Measurements from ENCODE around the gene UTP4.

Gene UTP4

DNA sequence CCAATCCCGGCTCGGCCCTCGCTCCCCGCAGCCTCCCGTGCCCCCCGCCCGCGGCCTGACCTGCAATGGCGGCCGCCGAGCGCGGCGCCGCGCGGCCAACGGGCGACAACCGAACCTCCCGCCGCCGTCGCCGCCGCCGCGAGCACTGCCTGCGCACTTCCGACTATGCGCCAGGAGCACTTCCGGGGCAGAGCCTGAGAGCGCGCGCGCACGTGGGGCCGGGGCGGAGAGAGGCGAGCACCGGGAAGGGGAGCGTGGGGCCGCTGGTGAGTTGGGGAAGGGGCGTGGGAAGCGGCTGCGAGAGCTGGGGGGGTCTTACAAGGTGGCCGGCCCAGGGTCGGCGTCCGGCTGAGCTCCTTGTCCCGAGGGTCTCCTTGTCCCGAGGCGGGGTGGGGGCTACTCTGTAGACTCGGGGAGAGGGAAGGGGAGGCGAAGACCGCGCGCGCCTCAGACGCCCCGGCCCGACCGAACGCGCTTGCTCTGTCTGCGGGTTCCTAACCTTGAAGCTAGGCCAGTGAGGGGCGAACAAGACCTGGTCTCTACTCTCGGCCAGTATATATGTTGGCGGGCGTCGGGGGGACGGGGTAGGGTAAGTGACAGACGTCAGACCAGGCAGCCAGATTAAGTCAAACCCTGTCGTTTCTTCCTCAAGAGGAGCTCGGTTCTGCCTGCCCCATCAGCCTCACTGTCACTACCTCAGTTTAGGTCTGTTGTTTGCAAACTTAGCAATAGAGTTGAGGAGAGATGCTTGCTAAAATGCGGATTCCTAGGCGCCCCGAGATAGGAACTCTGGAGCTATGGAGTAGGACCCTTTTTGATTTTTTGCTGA, at the start of gene UTP4, which contains the start of gene CHTF8:
Gene UTP4 (plus strand): TSS at position 226 of the 829 bp plus-strand sequence. CDS start 811 bp downstream, outside the sequence.
Gene CHTF8 (minus strand): TSS at position 165 of the 829 bp plus-strand sequence. CDS start 11,130 bp downstream, outside the sequence.
- H3K4me3 ChIP-seq (ENCODE audit: low read depth, low read length): peak within 1 kb of the TSS; percentile 98
- TF ChIP-seq, protein P1, sequence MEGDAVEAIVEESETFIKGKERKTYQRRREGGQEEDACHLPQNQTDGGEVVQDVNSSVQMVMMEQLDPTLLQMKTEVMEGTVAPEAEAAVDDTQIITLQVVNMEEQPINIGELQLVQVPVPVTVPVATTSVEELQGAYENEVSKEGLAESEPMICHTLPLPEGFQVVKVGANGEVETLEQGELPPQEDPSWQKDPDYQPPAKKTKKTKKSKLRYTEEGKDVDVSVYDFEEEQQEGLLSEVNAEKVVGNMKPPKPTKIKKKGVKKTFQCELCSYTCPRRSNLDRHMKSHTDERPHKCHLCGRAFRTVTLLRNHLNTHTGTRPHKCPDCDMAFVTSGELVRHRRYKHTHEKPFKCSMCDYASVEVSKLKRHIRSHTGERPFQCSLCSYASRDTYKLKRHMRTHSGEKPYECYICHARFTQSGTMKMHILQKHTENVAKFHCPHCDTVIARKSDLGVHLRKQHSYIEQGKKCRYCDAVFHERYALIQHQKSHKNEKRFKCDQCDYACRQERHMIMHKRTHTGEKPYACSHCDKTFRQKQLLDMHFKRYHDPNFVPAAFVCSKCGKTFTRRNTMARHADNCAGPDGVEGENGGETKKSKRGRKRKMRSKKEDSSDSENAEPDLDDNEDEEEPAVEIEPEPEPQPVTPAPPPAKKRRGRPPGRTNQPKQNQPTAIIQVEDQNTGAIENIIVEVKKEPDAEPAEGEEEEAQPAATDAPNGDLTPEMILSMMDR (IDR thresholded peaks at IDR 0.05; ENCODE audit: low read depth, low read length, missing control alignments): no peak
- no peak for DNase-seq (ENCODE audit: low read depth)

DNA sequence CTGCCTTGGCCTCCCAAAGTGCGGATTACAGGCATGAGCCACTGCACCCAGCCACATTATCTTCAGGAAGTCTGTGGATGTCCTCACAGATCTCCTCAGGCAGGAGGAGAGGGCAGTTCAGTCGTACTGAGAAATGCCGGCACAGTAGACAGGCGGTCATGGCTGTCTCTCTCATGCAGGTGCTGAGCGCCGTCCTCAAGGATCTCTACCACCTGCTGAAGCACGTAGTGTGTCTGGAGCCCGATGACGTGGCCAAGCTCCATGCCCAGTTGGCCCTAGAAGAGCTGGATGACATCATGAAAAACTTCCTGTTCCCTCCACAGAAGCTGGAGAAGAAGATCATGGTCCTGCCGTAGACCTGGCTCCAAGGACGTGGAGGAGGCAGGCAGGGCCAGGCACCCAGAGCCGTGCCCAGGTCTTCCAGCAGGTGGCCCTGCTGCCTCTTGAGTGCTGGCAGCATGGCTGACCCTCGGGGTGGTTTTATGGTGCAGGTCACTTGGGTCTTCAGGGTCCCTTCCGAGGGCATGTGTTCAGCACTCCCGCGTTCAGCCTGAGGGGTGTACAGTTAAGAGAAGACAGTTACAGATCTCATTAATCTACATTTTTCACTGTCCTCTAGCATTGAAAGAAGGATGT, 49.0 kb upstream of the UTP4 start:
- no peak for DNase-seq (ENCODE audit: low read depth)
- H3K4me3 ChIP-seq (ENCODE audit: low read depth, low read length): no peak overlapping the region
- TF ChIP-seq, protein P1 (IDR thresholded peaks at IDR 0.05; ENCODE audit: low read depth, low read length, missing control alignments): peak; percentile 20

DNA sequence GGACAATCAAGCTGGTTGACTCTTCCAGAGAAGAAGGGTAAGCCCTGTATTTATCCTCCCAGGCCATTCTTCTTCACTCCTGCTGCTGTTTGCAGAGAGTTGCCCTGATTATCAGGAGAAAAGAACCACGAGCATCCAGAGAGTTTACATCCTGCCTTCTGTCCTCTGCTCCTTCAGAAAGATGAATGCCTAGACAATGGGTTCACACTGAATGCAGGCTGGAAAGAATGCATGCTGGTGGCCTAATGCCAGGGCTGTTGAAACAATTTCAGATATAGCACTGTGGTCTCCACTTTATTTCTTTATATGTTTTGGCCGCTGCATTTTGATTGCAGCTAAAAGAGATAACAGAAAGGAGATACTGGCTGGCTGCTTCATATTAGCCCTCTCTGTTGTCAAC, 48.2 kb upstream of the UTP4 start:
- H3K4me3 ChIP-seq (ENCODE audit: low read depth, low read length): no peak overlapping the region
- TF ChIP-seq, protein P1 (IDR thresholded peaks at IDR 0.05; ENCODE audit: low read depth, low read length, missing control alignments): no peak
- no peak for DNase-seq (ENCODE audit: low read depth)

DNA sequence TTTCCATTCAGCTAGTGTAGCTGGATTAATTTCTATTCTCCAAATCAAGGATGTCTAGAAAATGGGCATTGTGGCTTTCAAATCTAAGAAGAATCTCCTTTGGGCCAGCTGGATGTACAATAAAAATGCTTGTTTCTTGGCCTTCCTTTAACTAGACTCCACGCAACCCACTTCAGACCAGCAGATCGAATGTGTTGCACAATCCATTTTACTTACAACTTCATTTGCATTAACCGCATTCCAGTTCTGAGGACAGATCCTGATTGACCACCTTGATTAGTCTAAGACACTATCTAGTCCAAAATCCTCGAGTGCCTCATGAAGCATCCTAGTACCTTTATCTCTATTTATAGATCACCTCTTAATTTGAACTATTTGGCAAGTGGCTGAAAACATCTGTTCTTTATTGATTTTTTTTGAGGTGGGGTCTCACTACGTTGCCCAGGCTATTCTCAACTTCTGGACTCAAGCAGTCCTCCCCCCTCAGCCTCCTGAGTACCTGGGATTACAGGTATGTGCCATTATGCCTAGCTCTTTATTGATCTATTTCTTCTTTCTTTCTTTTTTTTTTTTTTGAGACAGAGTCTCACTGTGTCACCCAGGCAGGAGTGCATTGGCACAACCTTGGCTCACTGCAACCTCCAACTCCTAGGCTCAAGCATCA, 47.3 kb upstream of the UTP4 start:
- no peak overlapping the region for H3K4me3 ChIP-seq (ENCODE audit: low read depth, low read length)
- no peak for DNase-seq (ENCODE audit: low read depth)
- TF ChIP-seq, protein P1 (IDR thresholded peaks at IDR 0.05; ENCODE audit: low read depth, low read length, missing control alignments): no peak

DNA sequence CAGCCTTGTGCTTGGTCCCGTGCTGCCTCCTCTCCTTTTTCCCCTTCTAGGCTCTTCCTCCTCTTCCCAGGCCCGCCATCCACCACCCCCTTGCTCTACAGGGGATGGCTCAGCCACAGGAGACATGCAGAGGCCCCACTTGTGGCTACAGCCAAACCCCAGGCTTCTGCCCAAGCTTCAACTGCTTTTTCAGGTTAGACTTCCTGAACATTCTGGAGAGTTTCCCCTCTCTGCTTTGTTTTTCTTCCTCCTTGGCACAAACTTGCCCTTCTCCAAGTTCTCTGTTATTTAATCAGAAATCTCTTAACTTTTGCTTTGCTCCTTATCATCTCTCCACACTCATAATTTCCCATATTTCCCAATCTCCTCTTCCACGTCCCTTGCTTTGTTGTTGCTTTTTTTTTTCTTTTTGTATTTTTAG, 45.3 kb upstream of the UTP4 start:
- no peak overlapping the region for H3K4me3 ChIP-seq (ENCODE audit: low read depth, low read length)
- no peak for DNase-seq (ENCODE audit: low read depth)
- TF ChIP-seq, protein P1 (IDR thresholded peaks at IDR 0.05; ENCODE audit: low read depth, low read length, missing control alignments): no peak

DNA sequence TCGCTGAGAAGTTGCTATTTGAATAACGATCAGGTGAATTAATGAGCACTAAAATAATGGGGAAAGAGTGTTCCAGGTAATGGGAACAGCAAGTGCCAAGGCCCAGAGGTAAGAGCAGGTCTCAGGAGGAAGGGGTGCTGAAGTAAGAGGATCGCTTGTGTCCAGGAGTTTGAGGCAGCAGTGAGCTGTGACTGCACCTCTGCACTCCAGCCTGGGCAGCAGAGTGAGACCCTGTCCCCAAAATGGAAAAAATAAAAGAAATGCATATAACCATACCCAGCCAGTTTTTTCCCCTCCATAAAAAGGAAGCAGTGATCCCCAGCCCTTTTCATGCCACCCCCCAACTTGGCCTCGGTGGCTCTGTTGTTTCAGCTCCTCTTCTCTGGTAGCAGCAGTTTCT, 43.8 kb upstream of the UTP4 start:
- TF ChIP-seq, protein P1 (IDR thresholded peaks at IDR 0.05; ENCODE audit: low read depth, low read length, missing control alignments): no peak
- DNase-seq (ENCODE audit: low read depth): no peak
- H3K4me3 ChIP-seq (ENCODE audit: low read depth, low read length): no peak overlapping the region

Measured in GM12864 (cell line).